GM23338 (cell line): Measurements from ENCODE around the gene HEATR5B. TPM values are rescaled to one million over a fixed set of nuclear protein-coding genes. Genes with fewer than 3 reads are reported as not detected.

Source experiments
- ATAC-seq: fragments of 200-7000 bp; cut with Tn5 transposase; 3 replicates; pipeline ENCODE4 v1.9.1; 2020
- DNase-seq: peaks from one replicate; pipeline ENCODE4 v3.0.0-alpha.2; 2015; ENCODE audit warnings: low spot score
- H2AFZ ChIP-seq: fragments of 200-600 bp; sonication (generic); 2 replicates; pipeline ENCODE4 v1.8.0; 2016; ENCODE audit warnings: antibody characterized with exemption, mild to moderate bottlenecking, moderate library complexity
- H3F3A ChIP-seq: fragments of 200-600 bp; sonication (generic); replicated peaks from 2 replicates; pipeline ENCODE4 v1.8.0; 2017; ENCODE audit warnings: antibody characterized with exemption, mixed run types, low read depth
- H3K27ac ChIP-seq: fragments of 200-600 bp; sonication (generic); 2 replicates; pipeline ENCODE4 v1.6.1; 2016; ENCODE audit warnings: low read depth
- H3K27me3 ChIP-seq: fragments of 200-600 bp; sonication (generic); 2 replicates; pipeline ENCODE4 v1.8.0; 2016; ENCODE audit warnings: mild to moderate bottlenecking, mixed run types, moderate library complexity; ENCODE audit not compliant: insufficient read depth
- H3K36me3 ChIP-seq: fragments of 200-600 bp; sonication (generic); 2 replicates; pipeline ENCODE4 v1.8.0; 2016; ENCODE audit warnings: mild to moderate bottlenecking; ENCODE audit not compliant: insufficient read depth
- H3K4me1 ChIP-seq: fragments of 200-600 bp; sonication (generic); 2 replicates; pipeline ENCODE4 v1.8.0; 2016; ENCODE audit warnings: mild to moderate bottlenecking, moderate library complexity; ENCODE audit not compliant: insufficient read depth
- H3K4me2 ChIP-seq: fragments of 200-600 bp; sonication (generic); 2 replicates; pipeline ENCODE4 v1.7.1; 2017; ENCODE audit warnings: mixed run types
- H3K4me3 ChIP-seq: fragments of 200-600 bp; sonication (generic); 2 replicates; pipeline ENCODE4 v1.6.1; 2016; ENCODE audit warnings: mixed run types
- H3K79me2 ChIP-seq: fragments of 200-600 bp; sonication (generic); replicated peaks from 2 replicates; pipeline ENCODE4 v1.8.0; 2017; ENCODE audit warnings: mild to moderate bottlenecking; ENCODE audit not compliant: insufficient read depth
- H3K9me2 ChIP-seq: fragments of 200-600 bp; sonication (generic); 2 replicates; pipeline ENCODE4 v1.8.0; 2017; ENCODE audit not compliant: insufficient read depth
- H4K20me1 ChIP-seq: fragments of 200-600 bp; sonication (generic); replicated peaks from 2 replicates; pipeline ENCODE4 v1.8.0; 2017; ENCODE audit warnings: mild to moderate bottlenecking; ENCODE audit not compliant: insufficient read depth
- H3K27ac Mint-ChIP-seq: 2 replicates; pipeline ENCODE4 v1.8.0; 2020; ENCODE audit warnings: inconsistent platforms, mild to moderate bottlenecking, moderate library complexity, mixed read lengths
- H3K27me3 Mint-ChIP-seq: 3 replicates; pipeline ENCODE4 v1.8.0; 2022; ENCODE audit warnings: low read depth, mild to moderate bottlenecking, moderate library complexity, mixed read lengths, inconsistent platforms; ENCODE audit not compliant: insufficient read depth, poor library complexity
- H3K36me3 Mint-ChIP-seq: 3 replicates; pipeline ENCODE4 v1.8.0; 2021; ENCODE audit warnings: low read depth, mild to moderate bottlenecking, inconsistent platforms, moderate library complexity, mixed read lengths
- H3K4me1 Mint-ChIP-seq: 3 replicates; pipeline ENCODE4 v1.8.0; 2020; ENCODE audit warnings: mild to moderate bottlenecking, inconsistent platforms, mixed read lengths
- H3K4me3 Mint-ChIP-seq: 3 replicates; pipeline ENCODE4 v1.8.0; 2021; ENCODE audit warnings: moderate library complexity, mild to moderate bottlenecking, inconsistent platforms, mixed read lengths
- H3K9me3 Mint-ChIP-seq: 3 replicates; pipeline ENCODE4 v1.8.0; 2020; ENCODE audit warnings: moderate library complexity, mild to moderate bottlenecking, inconsistent platforms, mixed read lengths
- CREB1 ChIP-seq: fragments of 250-450 bp; sonication (Bioruptor Pico); IDR thresholded peaks from 2 replicates; pipeline ENCODE4 v1.5.0; 2020; ENCODE audit warnings: low read depth, mild to moderate bottlenecking, moderate library complexity
- CTCF ChIP-seq, 2 experiments: fragments of 200-600 bp in 1 of 2; sonication (generic) in 1 of 2; conservative IDR thresholded peaks; 2 replicates each; pipeline versions ENCODE4 v1.5.1 to v1.6.1; 2016 to 2017; ENCODE audit warnings: antibody characterized with exemption in 2 of 2, low read depth in 2 of 2, mild to moderate bottlenecking in 2 of 2, moderate library complexity in 1 of 2
- ETS1 ChIP-seq: IDR thresholded peaks from 2 replicates; pipeline ENCODE4 v1.6.1; 2016; ENCODE audit warnings: antibody characterized with exemption
- EZH2 ChIP-seq: fragments of 200-600 bp; sonication (generic); IDR thresholded peaks from one replicate; pipeline ENCODE4 v1.8.0; 2017; ENCODE audit warnings: antibody characterized with exemption, mild to moderate bottlenecking, low read depth; ENCODE audit not compliant: unreplicated experiment
- JUNB ChIP-seq: IDR thresholded peaks from one replicate; pipeline ENCODE4 v1.6.1; 2016; ENCODE audit warnings: antibody characterized with exemption; ENCODE audit not compliant: unreplicated experiment
- NANOG ChIP-seq: IDR thresholded peaks from 2 replicates; pipeline ENCODE4 v1.6.1; 2016; ENCODE audit warnings: antibody characterized with exemption, borderline replicate concordance
- POLR2AphosphoS5 ChIP-seq: IDR thresholded peaks from 2 replicates; pipeline ENCODE4 v1.6.1; 2016; ENCODE audit warnings: antibody characterized with exemption, low read depth
- REST ChIP-seq: IDR thresholded peaks from one replicate; pipeline ENCODE4 v1.6.1; 2018; ENCODE audit warnings: antibody characterized with exemption; ENCODE audit not compliant: unreplicated experiment
- STAT1 ChIP-seq: IDR thresholded peaks from one replicate; pipeline ENCODE4 v1.6.1; 2016; ENCODE audit warnings: antibody characterized with exemption; ENCODE audit not compliant: unreplicated experiment
- ZNF462 ChIP-seq: fragments of 250-450 bp; sonication (Bioruptor Pico); IDR thresholded peaks from 2 replicates; pipeline ENCODE4 v1.5.0; 2020; ENCODE audit warnings: mild to moderate bottlenecking, moderate library complexity
- polyA plus RNA-seq: library from polyadenylated mRNA; unstranded; fragments of >200 nt; fragmentation: Nextera tagmentation; extraction: Ambion mirVana; gene quantifications from 2 replicates; pipeline ENCODE4 v1.2.1, GENCODE V29; 2016
- total RNA-seq: library from RNA; depleted of rRNA; stranded (reverse); fragments of >200 nt; shearing (Covaris generic); gene quantifications from 2 replicates; pipeline ENCODE4 v1.2.3, GENCODE V29; 2014

Gene HEATR5B
- total and polyA plus RNA-seq, 2 experiments from 2014 or later: 4.0 to 18.8 TPM

- H3K4me2 ChIP-seq: no peak overlapping the region
- H3K9me2 ChIP-seq: no peaks in the 10 kb centered on the region
- TF ChIP-seq CTCF (conservative IDR thresholded peaks at IDR 0.05; ENCODE audit: low read depth in 2 of 2): no peak
- TF ChIP-seq POLR2AphosphoS5: no peak
- TF ChIP-seq REST: no peak
- no peak for TF ChIP-seq ETS1
- TF ChIP-seq CREB1 (CRISPR knock-in tag): no peak
- no peak for TF ChIP-seq NANOG
- no peak for TF ChIP-seq STAT1
- TF ChIP-seq JUNB: no peak
- TF ChIP-seq ZNF462: no peak
- no peak for TF ChIP-seq EZH2
- H3K27ac Mint-ChIP-seq: no peak overlapping the region; the same call in 1 of the 2 replicates
- no peak overlapping the region for H3K27ac ChIP-seq
- H3K9me3 Mint-ChIP-seq: no peaks in the 10 kb centered on the region
- ATAC-seq (peak; percentile 41; the same call in 2 of the 3 replicates), DNase-seq (peak; percentile 12)
- no peak overlapping the region for H3K4me3 Mint-ChIP-seq
- H3F3A ChIP-seq: no peaks in the 10 kb centered on the region
- no peak overlapping the region for H3K4me3 ChIP-seq
- no peaks in the 10 kb centered on the region for H4K20me1 ChIP-seq
- H3K27me3 ChIP-seq: no peaks in the 10 kb centered on the region
- peaks cover 6% of the 10 kb centered on the region; the same call in 2 of the 3 replicates for H3K4me1 Mint-ChIP-seq
- H2AFZ ChIP-seq: no peak overlapping the region
- peaks cover 1% of the 10 kb centered on the region for H3K27me3 Mint-ChIP-seq
- no peaks in the 10 kb centered on the region for H3K36me3 Mint-ChIP-seq
- peaks cover 5% of the 10 kb centered on the region; the same call in 1 of the 2 replicates for H3K4me1 ChIP-seq
- no peaks in the 10 kb centered on the region for H3K79me2 ChIP-seq
- H3K36me3 ChIP-seq: no peaks in the 10 kb centered on the region
Observed at GRCh38 chr2:37100054-37100453, 15.9 kb upstream of the HEATR5B start.
